Epidermal melanocyte (primary cell): ENCODE data around the gene C9orf85.

Experiments used
- DNase-seq: peaks from one replicate; pipeline ENCODE4 v3.0.0; 2011; ENCODE audit warnings: low spot score; ENCODE audit not compliant: insufficient read length

The C9orf85 gene

GRCh38 chr9:71904076-71904475, 7.4 kb upstream of the C9orf85 start:
- DNase-seq, result no peak

- no peak for DNase-seq
Measured at GRCh38 chr9:71908825-71909224, 2.6 kb upstream of the C9orf85 start.

- DNase-seq, result peak; percentile 40
Measured at GRCh38 chr9:71909887-71910649, 1.4 kb upstream of the C9orf85 start.

GRCh38 chr9:71910650-71911060, 784 bp upstream of the C9orf85 start:
- DNase-seq, result no peak

GRCh38 chr9:71911908-71912335, 483 bp downstream of the C9orf85 start:
- DNase-seq, result no peak

- DNase-seq, result no peak
Measured at GRCh38 chr9:71915495-71915894, 4.1 kb downstream of the C9orf85 start.

- DNase-seq, result no peak
Measured at GRCh38 chr9:71916834-71917534, 5.5 kb downstream of the C9orf85 start.

GRCh38 chr9:71918419-71918818, 7.0 kb downstream of the C9orf85 start:
- no peak for DNase-seq

GRCh38 chr9:71920456-71921189, 9.2 kb downstream of the C9orf85 start:
- DNase-seq, result no peak

- no peak for DNase-seq
Measured at GRCh38 chr9:71921190-71921814, 9.9 kb downstream of the C9orf85 start.

- DNase-seq, result no peak
Measured at GRCh38 chr9:71924576-71924975, 13.1 kb downstream of the C9orf85 start.

- DNase-seq, result no peak
Measured at GRCh38 chr9:71925834-71926233, 14.4 kb downstream of the C9orf85 start.

GRCh38 chr9:71928376-71928775, 16.9 kb downstream of the C9orf85 start:
- DNase-seq, result no peak

- DNase-seq, result no peak
Measured at GRCh38 chr9:71928806-71929205, 17.4 kb downstream of the C9orf85 start.

GRCh38 chr9:71929223-71929622, 17.8 kb downstream of the C9orf85 start:
- DNase-seq, result no peak

- no peak for DNase-seq
Measured at GRCh38 chr9:71929791-71930440, 18.5 kb downstream of the C9orf85 start.

- DNase-seq, result no peak
Measured at GRCh38 chr9:71931166-71931565, 19.7 kb downstream of the C9orf85 start.

GRCh38 chr9:71936066-71936465, 24.6 kb downstream of the C9orf85 start:
- no peak for DNase-seq

- no peak for DNase-seq
Measured at GRCh38 chr9:71937070-71937625, 25.7 kb downstream of the C9orf85 start.

- no peak for DNase-seq
Measured at GRCh38 chr9:71937898-71938297, 26.5 kb downstream of the C9orf85 start.

- DNase-seq, result no peak
Measured at GRCh38 chr9:71941060-71941568, 29.7 kb downstream of the C9orf85 start.
